B cell (primary cell): ENCODE data around the gene YIF1A. TPM values are rescaled to one million over a fixed set of nuclear protein-coding genes. Genes with fewer than 3 reads are reported as not detected.
A peak's percentile ranks its signal among the peaks of the same experiment; 100 is the strongest.

Experiments used
- ATAC-seq: fragments of 200-7000 bp; cut with Tn5 transposase; one replicate; pipeline ENCODE4 v1.10.0; 2021; ENCODE audit warnings: low read depth, mild to moderate bottlenecking, moderate number of reproducible peaks, moderate library complexity
- CTCF ChIA-PET: fragments of 350-600 bp; sonication (Branson Sonifier 250); formaldehyde crosslinking; loops from one replicate; lab custom pipeline; 2021; ENCODE audit warnings: antibody characterized with exemption, inconsistent platforms; lab: Charles Lee
- POLR2A ChIA-PET: fragments of 350-600 bp; sonication (Branson Sonifier 250); formaldehyde crosslinking; loops from one replicate; lab custom pipeline; 2021; ENCODE audit warnings: antibody characterized with exemption; lab: Charles Lee
- DNase-seq: peaks from one replicate; pipeline ENCODE4 v3.0.0; 2013
- H2AFZ ChIP-seq: 2 replicates; pipeline ENCODE4 v1.6.1; 2012; ENCODE audit warnings: mild to moderate bottlenecking, low read depth, low read length; ENCODE audit not compliant: insufficient read depth, poor library complexity, severe bottlenecking
- H3K27ac ChIP-seq, 2 donors: 1 replicate in 1 of 2; 2 replicates in 1 of 2; pipeline ENCODE4 v1.5.1; 2012 to 2013; ENCODE audit warnings: low read length in 2 of 2, mild to moderate bottlenecking in 2 of 2, moderate library complexity in 1 of 2
- H3K27me3 ChIP-seq, 4 experiments: fragments of 200-600 bp in 1 of 4; sonication (generic) in 1 of 4; replicated peaks in 1 of 4; 1 replicate in 2 of 4; 2 replicates in 2 of 4; pipeline versions ENCODE4 v1.6.1 to v1.7.0; 2013 to 2016; ENCODE audit warnings: low read length in 3 of 4, mild to moderate bottlenecking in 2 of 4, mixed read lengths in 1 of 4, moderate library complexity in 1 of 4; ENCODE audit not compliant: insufficient read depth in 4 of 4, control insufficient read depth in 3 of 4; ENCODE audit errors: control extremely low read depth in 1 of 4
- H3K36me3 ChIP-seq, 2 experiments: replicated peaks in 1 of 2; 1 replicate in 1 of 2; 2 replicates in 1 of 2; pipeline versions ENCODE4 v1.6.1 to v1.7.1; 2013; ENCODE audit warnings: low read length in 1 of 2; ENCODE audit not compliant: insufficient read depth in 2 of 2, control insufficient read depth in 1 of 2; ENCODE audit errors: control extremely low read depth in 1 of 2, extremely low read depth in 1 of 2
- H3K4me1 ChIP-seq, 2 donors: fragments of 200-600 bp in 1 of 2; sonication (generic) in 1 of 2; 1 replicate in 1 of 2; 2 replicates in 1 of 2; pipeline versions ENCODE4 v1.5.1 to v1.6.1; 2013 to 2017; ENCODE audit warnings: low read length in 2 of 2; ENCODE audit not compliant: control insufficient read depth in 2 of 2, insufficient read depth in 2 of 2
- H3K4me2 ChIP-seq: replicated peaks from 2 replicates; pipeline ENCODE3; 2012; ENCODE audit warnings: mild to moderate bottlenecking, low read depth, low read length; ENCODE audit not compliant: poor library complexity, severe bottlenecking
- H3K4me3 ChIP-seq, 5 experiments: fragments of 200-600 bp in 1 of 5; sonication (generic) in 1 of 5; 1 replicate in 3 of 5; 2 replicates in 2 of 5; pipeline versions ENCODE4 v1.5.1 to v1.7.0; 2011 to 2016; ENCODE audit warnings: low read length in 4 of 5, mild to moderate bottlenecking in 4 of 5, low read depth in 2 of 5, control low read depth in 1 of 5, moderate library complexity in 1 of 5; ENCODE audit not compliant: insufficient read depth in 1 of 5; ENCODE audit errors: control extremely low read depth in 1 of 5, extremely low read depth in 1 of 5
- H3K79me2 ChIP-seq: fragments of 200-600 bp; sonication (generic); one replicate; pipeline ENCODE4 v1.6.0; 2016; ENCODE audit warnings: low read length; ENCODE audit not compliant: control insufficient read depth, insufficient read depth
- H3K9ac ChIP-seq: fragments of 200-600 bp; sonication (generic); 2 replicates; pipeline ENCODE4 v1.6.1; 2017; ENCODE audit warnings: mild to moderate bottlenecking, low read length, moderate library complexity
- H3K9me3 ChIP-seq, 3 donors: one replicate each; pipeline versions ENCODE4 v1.6.1 to v1.7.1; 2013; ENCODE audit warnings: low read length in 2 of 3; ENCODE audit not compliant: control insufficient read depth in 2 of 3, insufficient read depth in 1 of 3; ENCODE audit errors: control extremely low read depth in 1 of 3
- H4K20me1 ChIP-seq: 2 replicates; pipeline ENCODE4 v1.6.0; 2012; ENCODE audit warnings: mild to moderate bottlenecking, low read length; ENCODE audit not compliant: insufficient read depth, control insufficient read depth, poor library complexity, severe bottlenecking
- H3K27ac Mint-ChIP-seq: one replicate; pipeline ENCODE4 v1.8.0; 2021; ENCODE audit warnings: mixed read lengths
- H3K27me3 Mint-ChIP-seq: one replicate; pipeline ENCODE4 v1.8.0; 2021; ENCODE audit warnings: mixed read lengths
- H3K4me1 Mint-ChIP-seq: one replicate; pipeline ENCODE4 v1.8.0; 2021; ENCODE audit warnings: mixed read lengths
- H3K4me3 Mint-ChIP-seq: one replicate; pipeline ENCODE4 v1.8.0; 2021; ENCODE audit warnings: mixed read lengths
- H3K9me3 Mint-ChIP-seq: one replicate; pipeline ENCODE4 v1.8.0; 2022; ENCODE audit warnings: mixed read lengths; ENCODE audit not compliant: insufficient read depth
- CTCF ChIP-seq: fragments of 200-600 bp; IDR thresholded peaks from one replicate; pipeline ENCODE4 v1.8.0; 2022; ENCODE audit warnings: antibody characterized with exemption, mild to moderate bottlenecking
- EZH2 ChIP-seq: IDR thresholded peaks from 2 replicates; pipeline ENCODE4 v1.6.1; 2012; ENCODE audit warnings: borderline replicate concordance, low read depth, mild to moderate bottlenecking, moderate library complexity, low read length; ENCODE audit not compliant: insufficient read depth, poor library complexity, severe bottlenecking
- WGBS: methylation state at CpG from one replicate; pipeline ENCODE4 v1.1.5; 2013; ENCODE audit warnings: missing lambda C conversion rate; ENCODE audit not compliant: insufficient coverage; 5-methylcytosine and 5-hydroxymethylcytosine counted together
- intact Hi-C: fragments of 100-400 bp; cut with micrococcal nuclease; formaldehyde crosslinking; loops from one replicate; pipeline ENCODE4 v1.10.0; 2022
- polyA plus RNA-seq: library from polyadenylated mRNA; depleted of rRNA; stranded (reverse); fragments of >200 nt; gene quantifications from 2 replicates; pipeline ENCODE4 v1.2.3, GENCODE V29; 2012
- total RNA-seq, 2 donors: library from RNA; stranded (reverse); fragments of 120-200 nt in 1 of 2; gene quantifications; 1 replicate in 1 of 2; 2 replicates in 1 of 2; pipeline versions ENCODE4 v1.2.3 to v1.2.4, GENCODE V29; 2013 to 2022

The YIF1A gene
- total and polyA plus RNA-seq, 2 donors (not counting 1 experiment from before 2014, with no cell fraction given), result 43.9 to 95.0 TPM

- peaks cover 7% of the 10 kb centered on the region for H3K79me2 ChIP-seq
- peaks cover 3% of the 10 kb centered on the region for H3K27me3 Mint-ChIP-seq
- H3K9ac ChIP-seq, result no peak overlapping the region
- no peak for TF ChIP-seq EZH2
- no peak for TF ChIP-seq CTCF
- H3K4me1 ChIP-seq, result peaks cover 27 to 33% of the 10 kb centered on the region in 2 donors
- peaks cover 0 to 16% (median 3%) of the 10 kb centered on the region in 4 experiments for H3K27me3 ChIP-seq
- no peak overlapping the region for H3K27ac Mint-ChIP-seq
- H3K4me1 Mint-ChIP-seq, result peaks cover 37% of the 10 kb centered on the region
- H3K4me3 Mint-ChIP-seq, result peak overlapping the region; percentile 68
- H3K9me3 ChIP-seq, result no peaks in the 10 kb centered on the region
- ATAC-seq, result no peak
- H4K20me1 ChIP-seq, result peaks cover 31% of the 10 kb centered on the region
- peaks cover 0 to 29% of the 10 kb centered on the region in 2 experiments for H3K36me3 ChIP-seq
- CTCF ChIA-PET, result interaction anchor here (4.1 kb wide), 1 partner anchor 6 kb away, joined by 33 read pairs; no protein-coding TSS in a partner anchor
- no peak overlapping the region for H3K4me3 ChIP-seq
- intact Hi-C loops, result no loop called here
- no peak overlapping the region for H2AFZ ChIP-seq
- POLR2A ChIA-PET, result no interaction called here
- H3K27ac ChIP-seq, result no peak overlapping the region
- 0% methylated on average over 27 of the region's 45 CpGs for WGBS
- DNase-seq, result peak; percentile 62
- peak overlapping the region; percentile 95 for H3K4me2 ChIP-seq
- no peaks in the 10 kb centered on the region for H3K9me3 Mint-ChIP-seq
These were observed 10.4 kb downstream of the YIF1A start for GRCh38 chr11:66278363-66279091.
